AML-193 (cell line): ENCODE results near the gene AHSG.

Source experiments
- DNase-seq, 2 experiments: peaks; one replicate each; lab custom pipeline; 2025; lab: John Stamatoyannopoulos, UW

Gene AHSG

DNA sequence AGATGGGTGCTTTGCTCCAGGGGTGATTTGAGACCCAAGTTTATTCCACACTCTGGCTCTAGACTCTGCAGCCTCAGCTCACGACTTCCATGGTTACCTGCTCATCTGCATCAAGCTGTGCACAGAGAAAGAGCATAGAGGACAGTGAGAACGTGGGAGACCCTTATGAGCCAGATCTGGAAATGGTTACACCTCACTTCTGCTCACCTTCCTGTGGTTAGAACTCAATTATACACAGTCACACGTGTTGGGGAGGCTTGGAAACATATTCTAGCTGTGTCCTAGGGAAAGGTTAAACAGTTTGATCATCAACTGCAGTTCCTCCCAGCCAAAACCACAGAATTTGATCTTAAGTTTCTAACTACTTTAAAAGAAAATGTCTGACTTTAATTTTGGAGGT lies 29.2 kb downstream of the AHSG start:
- no peak for DNase-seq

DNA sequence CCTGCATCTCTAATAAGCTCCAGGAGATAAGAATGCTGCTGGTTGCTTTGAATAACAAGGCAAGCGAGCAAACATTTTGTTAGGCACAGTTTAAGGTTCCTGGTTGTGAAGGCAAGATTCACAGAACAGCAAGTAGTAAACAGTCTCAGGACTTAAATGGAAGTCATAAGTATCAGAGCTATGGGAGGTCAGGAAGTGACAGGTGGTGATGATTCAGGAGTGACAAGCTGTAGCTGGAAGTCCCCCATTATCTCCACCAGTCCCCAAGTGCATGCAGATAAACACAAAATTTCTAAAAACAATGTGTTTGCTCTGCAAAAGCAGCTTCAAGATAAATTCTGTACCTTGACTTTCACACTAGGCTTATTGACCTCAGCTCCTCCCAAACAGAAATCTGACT lies 30.6 kb downstream of the AHSG start:
- no peak for DNase-seq

DNA sequence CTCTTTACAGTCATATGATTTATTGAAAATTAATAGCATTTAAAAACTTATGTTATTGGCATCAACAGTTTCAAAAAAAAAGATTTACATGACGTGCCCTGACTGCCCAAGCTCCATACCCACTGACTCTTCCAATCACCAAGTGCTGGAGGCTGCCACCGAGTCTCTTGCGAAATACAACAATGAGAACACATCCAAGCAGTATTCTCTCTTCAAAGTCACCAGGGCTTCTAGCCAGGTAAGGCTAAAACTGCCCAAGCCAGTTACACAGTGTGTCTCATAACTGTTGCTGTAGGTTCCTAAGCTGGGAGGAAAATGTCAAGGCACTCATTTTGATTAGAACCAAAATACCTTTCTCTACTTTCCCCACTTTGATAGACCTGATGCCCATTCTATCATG lies 31.8 kb downstream of the AHSG start:
- no peak for DNase-seq

DNA sequence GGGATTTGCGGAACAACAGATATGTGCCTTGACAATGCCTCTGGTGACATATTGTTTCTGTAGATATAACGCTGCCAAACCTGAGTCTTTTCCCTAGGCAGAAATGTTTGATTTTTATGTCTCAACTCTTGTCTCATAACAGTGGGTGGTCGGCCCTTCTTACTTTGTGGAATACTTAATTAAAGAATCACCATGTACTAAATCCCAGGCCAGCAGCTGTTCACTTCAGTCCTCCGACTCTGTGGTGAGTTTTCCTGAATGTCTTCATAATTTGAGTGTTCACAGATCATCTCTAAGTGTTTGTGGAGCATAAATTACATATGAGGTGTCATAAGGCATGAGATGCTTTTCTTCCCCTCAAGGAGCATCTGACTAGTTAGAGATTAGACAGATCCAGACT lies 33.2 kb downstream of the AHSG start:
- DNase-seq = no peak

DNA sequence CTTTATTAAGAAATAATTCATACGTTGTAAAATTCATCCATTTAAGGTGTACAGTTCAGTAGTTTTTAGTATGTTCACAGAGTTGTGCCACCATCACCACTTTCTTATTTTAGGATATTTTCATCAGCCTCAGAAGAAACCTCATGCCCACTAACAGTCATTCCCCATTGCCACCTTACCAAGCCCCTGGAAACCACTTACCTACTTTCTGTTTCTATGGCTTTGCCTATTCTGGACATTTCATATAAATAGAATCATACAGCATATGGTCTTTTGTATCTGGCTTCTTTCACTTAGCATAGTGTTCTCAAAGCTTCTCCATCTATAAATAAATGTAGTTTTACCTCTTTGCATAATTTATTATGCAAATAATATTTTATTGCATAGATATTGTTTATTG lies 34.0 kb downstream of the AHSG start:
- no peak for DNase-seq

DNA sequence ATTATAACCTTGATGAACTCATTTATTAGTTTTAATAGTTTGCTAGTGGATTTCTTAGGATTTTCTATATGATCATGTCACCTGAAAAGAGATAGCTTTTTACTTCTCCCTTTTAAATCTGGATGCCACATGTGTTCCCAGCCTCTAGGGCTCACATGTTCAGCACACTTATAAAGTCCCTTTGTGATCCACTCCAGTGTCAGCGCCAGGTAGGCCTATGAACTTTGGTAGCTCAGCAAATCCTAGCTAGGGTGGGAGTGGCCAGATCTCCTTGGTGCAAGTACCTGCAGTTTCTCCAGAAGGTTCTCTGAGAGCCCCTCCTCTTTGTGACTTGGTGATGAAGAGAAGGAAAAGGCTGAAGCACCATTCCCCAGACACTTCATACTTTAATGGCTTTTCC lies 36.0 kb downstream of the AHSG start:
- DNase-seq = no peak

DNA sequence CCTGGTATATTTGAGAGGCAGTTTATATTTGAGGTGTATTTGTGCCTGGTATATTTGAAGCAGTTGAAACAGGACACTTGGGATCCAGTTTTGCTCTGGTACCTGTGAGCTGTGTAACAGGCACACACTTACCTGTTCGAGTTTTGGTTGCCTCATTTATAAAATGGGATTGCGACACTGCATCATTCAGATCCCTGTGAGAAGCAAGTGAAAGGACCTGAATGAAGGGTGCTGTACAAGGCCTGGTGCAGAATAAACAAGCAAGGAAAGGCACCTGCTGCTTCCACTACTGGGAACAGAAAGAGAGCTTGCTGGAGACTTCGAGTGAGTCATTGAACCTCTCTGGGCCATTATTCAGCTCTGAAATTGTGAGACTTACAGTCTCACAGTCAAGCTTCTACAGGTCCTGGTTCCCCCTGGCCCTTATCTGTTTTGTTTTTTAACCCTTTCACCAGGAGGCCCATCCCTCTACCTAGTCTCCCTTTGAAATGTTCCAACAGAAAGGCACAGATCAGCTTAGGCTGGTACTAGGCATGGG lies 38.9 kb downstream of the AHSG start:
- DNase-seq = no peak

DNA sequence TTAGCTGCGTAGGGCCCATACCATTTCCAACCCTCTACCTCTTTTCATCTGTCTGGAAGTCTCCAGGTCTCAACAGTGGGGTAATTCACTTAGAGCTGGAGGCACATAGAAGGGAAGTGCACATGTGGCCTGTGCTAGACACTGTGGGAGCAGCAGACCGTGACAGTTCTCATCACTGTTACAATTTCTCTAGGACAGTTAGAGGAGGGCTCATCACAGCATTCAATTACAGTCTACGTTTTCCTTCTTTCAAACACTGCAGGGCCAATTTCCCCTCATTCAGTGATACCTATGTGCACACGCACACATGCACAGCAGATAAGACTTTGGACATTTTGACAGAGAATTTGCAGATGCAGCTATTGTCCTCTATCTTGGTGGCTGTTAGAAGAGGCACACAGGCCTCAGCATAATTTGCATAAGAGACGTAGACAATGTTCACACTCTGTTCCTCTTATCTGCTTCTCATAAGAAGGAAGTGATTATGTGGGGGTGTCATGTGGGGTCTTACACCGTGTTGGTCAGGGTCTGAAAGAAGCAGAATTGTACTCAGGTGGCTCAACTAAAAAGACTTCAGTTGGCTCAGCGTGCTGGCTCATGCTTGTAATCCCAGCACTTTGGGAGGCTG lies 40.3 kb downstream of the AHSG start:
- DNase-seq = no peak

DNA sequence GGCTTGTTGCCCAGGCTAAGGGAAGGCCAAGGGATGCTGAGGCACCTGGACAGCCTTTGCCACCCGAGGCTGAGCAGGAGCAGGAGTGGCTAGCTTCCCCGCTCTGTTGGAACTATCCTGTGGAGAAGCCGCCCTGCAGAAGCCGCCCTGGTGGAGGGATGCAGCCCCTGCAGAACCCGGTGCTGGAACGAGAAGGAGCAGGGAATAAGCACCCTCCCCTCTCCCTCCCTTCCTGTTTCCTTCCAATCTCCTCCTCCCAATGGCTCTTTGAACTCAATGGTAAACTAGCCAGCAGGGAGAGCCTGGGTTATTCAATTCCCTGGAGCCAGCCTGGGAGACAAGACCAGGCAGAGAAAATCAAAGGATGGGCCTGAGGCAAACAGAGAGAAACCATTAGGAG lies 41.1 kb downstream of the AHSG start:
- no peak for DNase-seq

DNA sequence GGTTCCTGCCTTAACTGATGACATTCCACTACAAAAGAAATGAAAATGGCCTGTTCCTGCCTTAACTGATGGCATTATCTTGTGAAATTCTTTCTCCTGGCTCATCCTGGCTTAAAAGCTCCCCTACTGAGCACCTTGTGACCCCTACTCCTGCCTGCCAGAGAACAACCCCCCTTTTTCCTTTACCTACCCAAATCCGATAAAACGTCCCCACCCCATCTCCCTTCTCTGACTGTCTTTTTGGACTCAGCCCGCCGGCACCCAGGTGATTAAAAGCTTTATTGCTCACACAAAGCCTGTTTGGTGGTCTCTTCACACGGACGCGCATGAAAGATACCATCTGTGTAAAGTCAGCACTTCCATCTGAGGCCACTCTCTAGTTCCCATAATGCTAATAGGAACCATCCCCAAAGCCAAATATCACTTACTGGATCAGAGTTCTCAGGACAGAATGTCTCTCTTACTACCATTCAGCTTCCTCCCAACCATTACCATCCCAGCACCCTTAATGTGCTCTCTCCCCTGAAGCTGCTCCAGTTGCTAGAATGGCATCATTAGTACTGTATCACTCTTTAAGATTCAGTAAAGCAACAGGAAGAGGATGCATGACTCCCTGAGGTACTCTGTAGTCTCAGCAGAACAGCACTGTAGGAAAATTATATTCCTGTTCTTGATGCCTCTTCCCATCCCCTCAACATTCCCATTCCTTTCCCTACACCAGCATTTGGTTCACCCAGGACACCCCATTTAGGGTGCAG lies 50.7 kb downstream of the AHSG start:
- no peak for DNase-seq

DNA sequence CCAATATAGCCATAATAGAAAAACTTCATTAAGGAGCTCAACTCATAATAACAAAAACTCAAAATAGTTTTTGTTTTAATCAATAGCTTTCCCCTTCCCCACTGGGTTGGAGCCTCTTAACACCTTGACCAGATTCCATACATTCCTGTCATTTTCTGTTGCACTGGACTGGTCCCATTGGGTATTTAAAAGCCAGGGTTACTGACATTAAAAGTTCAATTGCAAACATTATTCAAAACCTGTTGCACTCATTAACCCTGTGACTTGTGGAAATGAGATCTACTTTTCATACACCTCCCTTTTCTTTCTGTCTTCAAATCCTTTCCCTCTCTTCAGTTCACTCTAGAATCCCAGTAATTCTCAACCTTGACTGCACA lies 51.2 kb downstream of the AHSG start:
- DNase-seq = no peak

DNA sequence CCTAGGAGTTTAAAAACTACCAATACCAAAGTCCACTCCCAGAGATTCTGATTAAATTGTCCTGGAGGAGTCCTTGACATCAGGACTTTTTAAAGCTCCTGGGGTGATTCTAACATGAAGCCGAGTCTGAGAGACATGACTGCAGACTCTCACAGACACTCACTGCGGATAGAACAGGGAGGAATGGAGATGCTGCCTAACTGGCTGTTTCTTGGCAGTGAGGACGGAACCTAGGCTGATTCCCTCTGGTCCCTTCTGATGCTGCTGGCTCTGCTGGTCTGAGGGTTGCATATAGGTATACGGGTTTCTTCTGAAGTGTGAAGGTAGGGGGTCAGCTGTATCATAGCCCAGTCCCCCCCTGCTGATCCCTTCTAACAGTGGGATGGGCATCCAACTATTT lies 51.6 kb downstream of the AHSG start:
- no peak for DNase-seq

DNA sequence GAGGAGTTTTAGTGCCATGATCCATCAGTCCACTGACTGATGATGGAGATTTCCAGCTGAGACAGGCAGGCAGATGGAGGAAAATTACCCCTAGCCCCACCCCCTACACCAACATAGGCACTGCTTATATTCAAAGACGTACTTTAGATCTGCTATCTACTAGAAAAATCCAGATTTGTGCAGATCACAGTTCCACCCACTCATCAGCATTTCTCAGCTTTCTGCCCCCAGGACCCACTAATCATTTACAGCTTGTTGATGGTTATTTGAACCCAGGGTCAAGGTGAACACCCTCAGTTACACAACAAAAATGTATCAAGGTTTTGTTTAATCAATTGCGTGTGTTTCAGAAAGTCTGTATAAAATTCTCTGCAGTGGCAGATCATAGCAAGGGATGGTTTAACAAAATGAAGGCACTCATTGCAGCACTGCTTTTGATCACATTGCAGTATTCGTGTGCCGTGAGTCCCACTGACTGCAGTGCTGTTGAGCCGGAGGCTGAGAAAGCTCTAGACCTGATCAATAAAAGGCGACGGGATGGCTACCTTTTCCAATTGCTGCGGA lies 52.8 kb downstream of the AHSG start, which contains the start of gene HRG:
Gene HRG (plus strand): TSS at position 390 of the 564 bp plus-strand sequence. CDS start 18 bp downstream, at position 408.
- no peak for DNase-seq

DNA sequence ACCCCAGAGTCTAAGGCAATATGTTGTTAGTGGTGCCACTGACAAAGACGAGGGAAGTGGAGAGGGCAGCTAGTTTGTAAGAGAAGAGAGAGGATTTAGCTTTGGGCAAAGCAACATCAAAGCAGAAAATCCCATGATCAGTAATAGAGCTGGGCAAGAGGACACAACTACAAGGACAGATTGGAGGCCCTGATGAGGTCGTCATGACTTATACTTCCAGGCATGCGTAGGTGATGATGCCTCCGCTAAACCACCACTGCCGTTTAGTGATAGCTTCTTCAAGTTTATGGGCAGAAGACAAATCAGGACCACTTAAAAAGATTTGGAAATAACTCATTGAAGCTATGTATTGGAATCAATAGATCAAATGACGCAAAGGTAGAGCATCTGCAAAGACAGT lies 55.6 kb downstream of the AHSG start:
- DNase-seq = no peak

DNA sequence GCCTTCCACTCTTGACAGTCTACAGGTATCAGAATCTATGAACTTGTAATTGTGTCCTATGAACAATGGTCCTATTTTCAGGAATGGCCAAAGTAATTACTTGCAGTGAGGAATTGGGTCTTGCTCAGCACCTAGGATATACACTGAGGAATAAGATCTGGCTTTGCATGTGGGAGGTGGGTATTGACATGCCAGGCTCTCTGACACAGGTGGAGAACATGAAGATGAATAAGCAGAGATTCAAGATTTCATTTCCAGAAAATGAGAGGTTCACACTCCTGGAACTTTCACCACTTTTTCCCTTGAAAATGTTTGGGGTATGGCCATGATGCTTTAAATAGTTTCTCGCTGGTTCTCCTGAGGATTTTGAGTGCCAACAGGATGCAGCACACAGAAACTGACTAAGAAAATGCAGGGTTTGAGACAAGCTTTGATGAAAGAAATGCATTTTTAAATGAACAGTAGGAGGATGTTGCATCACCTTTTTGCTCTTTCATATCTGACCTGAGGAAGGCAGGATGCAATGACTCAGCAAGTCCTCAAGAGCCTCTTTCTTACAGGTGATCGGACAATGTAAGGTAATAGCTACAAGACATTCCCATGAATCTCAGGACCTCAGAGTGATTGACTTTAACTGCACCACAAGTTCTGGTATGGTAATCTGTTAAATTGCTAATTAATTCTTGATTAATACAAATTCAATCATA lies 56.7 kb downstream of the AHSG start:
- DNase-seq = no peak

DNA sequence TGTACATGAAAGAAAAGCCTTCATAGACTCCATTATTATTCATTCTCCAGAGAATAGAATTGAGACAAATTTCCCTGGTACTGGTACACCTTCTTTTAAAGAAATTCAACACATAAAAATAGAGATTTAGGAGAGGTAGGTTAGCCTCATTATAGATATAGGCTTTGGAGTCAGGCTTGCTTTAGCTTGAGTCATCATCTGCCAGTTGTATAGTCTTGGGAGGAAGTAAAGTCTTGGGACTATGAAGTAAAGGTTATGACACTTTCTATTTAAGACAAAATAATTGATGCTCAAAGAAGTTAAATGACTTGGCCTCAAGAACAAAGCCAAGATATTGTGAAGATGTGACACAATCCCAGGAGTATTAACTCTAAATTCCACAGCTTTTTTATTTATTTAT lies 57.3 kb downstream of the AHSG start:
- DNase-seq = no peak
